Neural progenitor cell (in vitro differentiated cells): ENCODE results near the gene ALK. TPM values are rescaled to one million over a fixed set of nuclear protein-coding genes. Genes with fewer than 3 reads are reported as not detected.

Experiments used
- DNase-seq: peaks from one replicate; pipeline ENCODE4 v3.0.0-alpha.2; 2016; ENCODE audit warnings: low spot score
- H2AFZ ChIP-seq: fragments of 200-600 bp; sonication (generic); replicated peaks from 2 replicates; pipeline ENCODE4 v1.6.1; 2016; ENCODE audit warnings: antibody characterized with exemption
- H3F3A ChIP-seq: fragments of 200-600 bp; sonication (generic); 2 replicates; pipeline ENCODE4 v1.6.1; 2016; ENCODE audit warnings: antibody characterized with exemption, low read depth
- H3K27ac ChIP-seq: fragments of 200-600 bp; sonication (generic); 2 replicates; pipeline ENCODE4 v1.5.1; 2016; ENCODE audit warnings: mild to moderate bottlenecking
- H3K27me3 ChIP-seq: fragments of 200-600 bp; sonication (generic); 2 replicates; pipeline ENCODE4 v1.6.1; 2016; ENCODE audit warnings: mild to moderate bottlenecking, moderate library complexity
- H3K36me3 ChIP-seq: fragments of 200-600 bp; sonication (generic); 2 replicates; pipeline ENCODE4 v1.5.1; 2016
- H3K4me1 ChIP-seq: fragments of 200-600 bp; sonication (generic); 2 replicates; pipeline ENCODE4 v1.6.1; 2016; ENCODE audit warnings: mixed run types
- H3K4me2 ChIP-seq: fragments of 200-600 bp; sonication (generic); 2 replicates; pipeline ENCODE4 v1.6.1; 2016
- H3K4me3 ChIP-seq: fragments of 200-600 bp; sonication (generic); 2 replicates; pipeline ENCODE4 v1.5.1; 2016
- H3K79me2 ChIP-seq: fragments of 200-600 bp; sonication (generic); 2 replicates; pipeline ENCODE4 v1.6.1; 2016; ENCODE audit warnings: low read depth
- H3K9ac ChIP-seq: fragments of 200-600 bp; sonication (generic); 2 replicates; pipeline ENCODE4 v1.6.1; 2016
- H3K9me3 ChIP-seq: fragments of 200-600 bp; sonication (generic); 2 replicates; pipeline ENCODE4 v1.5.1; 2016; ENCODE audit warnings: low read depth
- H4K20me1 ChIP-seq: fragments of 200-600 bp; sonication (generic); 2 replicates; pipeline ENCODE4 v1.6.1; 2016; ENCODE audit warnings: low read depth
- H3K27ac Mint-ChIP-seq: 3 replicates; pipeline ENCODE4 v1.8.0; 2021; ENCODE audit warnings: mixed read lengths
- H3K27me3 Mint-ChIP-seq: 2 replicates; pipeline ENCODE4 v1.8.0; 2022; ENCODE audit warnings: low read depth, mild to moderate bottlenecking, inconsistent platforms, moderate library complexity, mixed read lengths; ENCODE audit not compliant: insufficient read depth
- H3K36me3 Mint-ChIP-seq: 3 replicates; pipeline ENCODE4 v1.8.0; 2021; ENCODE audit warnings: mixed read lengths
- H3K4me1 Mint-ChIP-seq: 3 replicates; pipeline ENCODE4 v1.8.0; 2021; ENCODE audit warnings: mixed read lengths
- H3K4me3 Mint-ChIP-seq: 3 replicates; pipeline ENCODE4 v1.8.0; 2021; ENCODE audit warnings: mild to moderate bottlenecking, moderate library complexity, mixed read lengths
- H3K9me3 Mint-ChIP-seq: 3 replicates; pipeline ENCODE4 v1.8.0; 2020; ENCODE audit warnings: mixed read lengths
- CTCF ChIP-seq: fragments of 200-600 bp; sonication (generic); IDR thresholded peaks from 2 replicates; pipeline ENCODE4 v1.5.1; 2017; ENCODE audit warnings: antibody characterized with exemption, mild to moderate bottlenecking
- EZH2 ChIP-seq: fragments of 200-600 bp; sonication (generic); IDR thresholded peaks from 2 replicates; pipeline ENCODE4 v1.6.1; 2017; ENCODE audit warnings: antibody characterized with exemption, mild to moderate bottlenecking, moderate library complexity
- EZH2phosphoT487 ChIP-seq: fragments of 200-600 bp; sonication (generic); IDR thresholded peaks from 2 replicates; pipeline ENCODE4 v1.6.1; 2017; ENCODE audit warnings: antibody characterized with exemption
- total RNA-seq: library from RNA; depleted of rRNA; stranded (reverse); fragments of >200 nt; gene quantifications from 2 replicates; pipeline ENCODE4 v1.2.3, GENCODE V29; 2015; ENCODE audit warnings: low replicate concordance

The ALK gene
- total RNA-seq, 1 donor from 2014 or later, result not detected

GRCh38 chr2:29699045-29699444, 222.3 kb downstream of the ALK start:
- no peak overlapping the region for H3K4me3 ChIP-seq
- no peak overlapping the region for H3K27ac Mint-ChIP-seq
- H3K4me3 Mint-ChIP-seq, result no peak overlapping the region
- no peaks in the 10 kb centered on the region for H3K4me1 ChIP-seq
- TF ChIP-seq EZH2phosphoT487 (no peak), EZH2 (no peak), CTCF (no peak)
- no peaks in the 10 kb centered on the region for H3K9me3 ChIP-seq
- H2AFZ ChIP-seq, result no peak overlapping the region
- no peaks in the 10 kb centered on the region for H3K4me1 Mint-ChIP-seq
- H3K36me3 Mint-ChIP-seq, result no peaks in the 10 kb centered on the region
- H3K9ac ChIP-seq, result no peak overlapping the region
- H4K20me1 ChIP-seq, result no peaks in the 10 kb centered on the region
- no peaks in the 10 kb centered on the region for H3K27me3 ChIP-seq
- H3K9me3 Mint-ChIP-seq, result peaks cover 2% of the 10 kb centered on the region
- no peaks in the 10 kb centered on the region for H3K36me3 ChIP-seq
- H3K27ac ChIP-seq, result no peak overlapping the region
- DNase-seq, result no peak
- no peak overlapping the region for H3K4me2 ChIP-seq
- H3K27me3 Mint-ChIP-seq, result peaks cover 2% of the 10 kb centered on the region
- H3K79me2 ChIP-seq, result no peaks in the 10 kb centered on the region
- H3F3A ChIP-seq, result no peaks in the 10 kb centered on the region

GRCh38 chr2:29698216-29698615, 223.2 kb downstream of the ALK start:
- Mint-ChIP-seq H3K4me1 (no peaks in the 10 kb centered on the region), H3K27me3 (peaks cover 2% of the 10 kb centered on the region), H3K4me3 (no peak overlapping the region), H3K27ac (no peak overlapping the region), H3K36me3 (no peaks in the 10 kb centered on the region), H3K9me3 (peaks cover 2% of the 10 kb centered on the region)
- Histone ChIP-seq H3K27me3 (no peaks in the 10 kb centered on the region), H3K4me1 (no peaks in the 10 kb centered on the region), H3K9ac (no peak overlapping the region), H2AFZ (no peak overlapping the region), H3K36me3 (no peaks in the 10 kb centered on the region), H3K27ac (no peak overlapping the region), H3F3A (no peaks in the 10 kb centered on the region), H3K79me2 (no peaks in the 10 kb centered on the region), H3K4me3 (no peak overlapping the region), H4K20me1 (no peaks in the 10 kb centered on the region), H3K9me3 (no peaks in the 10 kb centered on the region), H3K4me2 (no peak overlapping the region)
- TF ChIP-seq CTCF (no peak), EZH2 (no peak), EZH2phosphoT487 (no peak)
- DNase-seq, result no peak

GRCh38 chr2:29697715-29698114, 223.7 kb downstream of the ALK start:
- Histone ChIP-seq H3K27me3 (no peaks in the 10 kb centered on the region), H3K9me3 (no peaks in the 10 kb centered on the region), H3K4me1 (no peaks in the 10 kb centered on the region), H4K20me1 (no peaks in the 10 kb centered on the region), H3K4me2 (no peak overlapping the region), H3F3A (no peaks in the 10 kb centered on the region), H3K36me3 (no peaks in the 10 kb centered on the region), H3K9ac (no peak overlapping the region), H3K79me2 (no peaks in the 10 kb centered on the region), H3K4me3 (no peak overlapping the region), H2AFZ (no peak overlapping the region), H3K27ac (no peak overlapping the region)
- Mint-ChIP-seq H3K27me3 (peaks cover 2% of the 10 kb centered on the region), H3K4me3 (no peak overlapping the region), H3K27ac (no peak overlapping the region), H3K9me3 (peaks cover 2% of the 10 kb centered on the region), H3K36me3 (no peaks in the 10 kb centered on the region), H3K4me1 (no peaks in the 10 kb centered on the region)
- DNase-seq, result no peak
- TF ChIP-seq CTCF (no peak), EZH2 (no peak), EZH2phosphoT487 (no peak)

- no peak overlapping the region for H3K4me2 ChIP-seq
- H3K9ac ChIP-seq, result no peak overlapping the region
- no peaks in the 10 kb centered on the region for H3K9me3 ChIP-seq
- no peaks in the 10 kb centered on the region for H3F3A ChIP-seq
- Mint-ChIP-seq H3K27me3 (peaks cover 2% of the 10 kb centered on the region), H3K36me3 (no peaks in the 10 kb centered on the region), H3K27ac (no peak overlapping the region), H3K4me3 (no peak overlapping the region), H3K9me3 (peaks cover 2% of the 10 kb centered on the region), H3K4me1 (no peaks in the 10 kb centered on the region)
- no peak overlapping the region for H3K27ac ChIP-seq
- H3K4me1 ChIP-seq, result no peaks in the 10 kb centered on the region
- no peak for TF ChIP-seq CTCF
- no peak for TF ChIP-seq EZH2
- TF ChIP-seq EZH2phosphoT487, result no peak
- no peaks in the 10 kb centered on the region for H3K27me3 ChIP-seq
- no peak for DNase-seq
- no peaks in the 10 kb centered on the region for H3K79me2 ChIP-seq
- H2AFZ ChIP-seq, result no peak overlapping the region
- H3K4me3 ChIP-seq, result no peak overlapping the region
- H3K36me3 ChIP-seq, result no peaks in the 10 kb centered on the region
- H4K20me1 ChIP-seq, result no peaks in the 10 kb centered on the region
Measured at GRCh38 chr2:29697181-29697580, 224.2 kb downstream of the ALK start.
